ENCODE results near the gene SP5.

SP5 gene

DNA sequence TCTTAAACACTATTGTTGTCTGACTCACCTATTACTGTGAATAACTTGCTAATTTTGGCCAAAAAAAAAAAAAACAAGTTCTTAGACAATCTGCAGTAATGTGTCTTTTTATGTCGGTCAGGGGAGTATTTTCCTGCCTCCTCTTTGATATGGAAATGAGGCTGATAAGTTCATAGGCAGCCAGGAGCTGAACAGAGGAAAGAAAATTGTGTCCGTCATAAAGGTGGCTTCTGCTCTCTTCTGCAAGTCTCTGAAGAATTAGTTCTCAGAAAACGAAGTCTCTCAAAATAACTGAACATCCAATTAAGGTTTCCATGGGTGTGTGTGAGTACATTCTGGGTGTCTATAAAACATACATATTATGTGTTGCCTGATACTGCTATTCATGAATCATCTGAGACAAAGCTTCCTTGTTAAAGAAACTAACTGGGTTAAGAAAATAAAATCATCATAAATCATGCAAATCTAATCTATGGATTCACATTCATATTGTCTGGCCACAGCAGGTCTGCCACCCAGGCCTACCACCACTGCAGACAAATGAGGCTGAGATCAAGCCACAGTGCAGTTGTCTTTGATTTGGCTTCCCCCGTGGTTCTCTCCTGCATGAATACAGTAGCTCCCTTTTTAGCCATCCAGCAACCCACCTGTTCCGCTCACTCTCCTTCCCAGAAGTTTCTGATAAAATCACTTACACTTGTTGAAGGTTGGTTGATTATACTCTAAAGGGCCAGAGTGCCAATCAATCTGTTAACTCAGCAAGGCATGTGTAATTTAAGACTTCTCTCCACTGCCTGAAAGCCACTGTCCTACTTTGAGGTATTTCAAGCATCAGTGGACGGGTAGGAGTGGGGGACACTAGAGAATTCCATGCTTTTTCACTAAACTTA lies 19.4 kb upstream of the SP5 start:
- no peak for DNase-seq (ENCODE audit: low read depth)
- TF ChIP-seq, protein P1, sequence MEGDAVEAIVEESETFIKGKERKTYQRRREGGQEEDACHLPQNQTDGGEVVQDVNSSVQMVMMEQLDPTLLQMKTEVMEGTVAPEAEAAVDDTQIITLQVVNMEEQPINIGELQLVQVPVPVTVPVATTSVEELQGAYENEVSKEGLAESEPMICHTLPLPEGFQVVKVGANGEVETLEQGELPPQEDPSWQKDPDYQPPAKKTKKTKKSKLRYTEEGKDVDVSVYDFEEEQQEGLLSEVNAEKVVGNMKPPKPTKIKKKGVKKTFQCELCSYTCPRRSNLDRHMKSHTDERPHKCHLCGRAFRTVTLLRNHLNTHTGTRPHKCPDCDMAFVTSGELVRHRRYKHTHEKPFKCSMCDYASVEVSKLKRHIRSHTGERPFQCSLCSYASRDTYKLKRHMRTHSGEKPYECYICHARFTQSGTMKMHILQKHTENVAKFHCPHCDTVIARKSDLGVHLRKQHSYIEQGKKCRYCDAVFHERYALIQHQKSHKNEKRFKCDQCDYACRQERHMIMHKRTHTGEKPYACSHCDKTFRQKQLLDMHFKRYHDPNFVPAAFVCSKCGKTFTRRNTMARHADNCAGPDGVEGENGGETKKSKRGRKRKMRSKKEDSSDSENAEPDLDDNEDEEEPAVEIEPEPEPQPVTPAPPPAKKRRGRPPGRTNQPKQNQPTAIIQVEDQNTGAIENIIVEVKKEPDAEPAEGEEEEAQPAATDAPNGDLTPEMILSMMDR (IDR thresholded peaks at IDR 0.05; ENCODE audit: low read length, missing control alignments): no peak

DNA sequence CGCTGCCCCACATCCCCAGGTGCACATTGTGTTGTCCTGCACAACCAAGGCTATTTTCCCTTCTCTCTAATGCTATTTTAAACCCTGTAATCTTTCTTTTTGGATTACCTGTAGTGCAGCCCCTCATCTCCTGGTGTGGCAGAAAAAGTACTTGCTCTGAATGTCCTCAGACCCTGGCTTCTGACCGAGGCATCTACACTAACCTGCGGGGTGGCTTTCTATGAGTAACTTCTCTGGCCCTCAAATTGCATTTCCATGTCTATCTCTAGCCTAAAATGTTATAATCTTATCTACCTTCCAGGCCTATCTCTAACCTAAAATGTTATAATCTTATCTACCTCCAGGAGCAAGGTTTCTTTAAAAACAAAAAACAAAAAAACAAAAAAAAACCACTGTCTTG lies 18.2 kb upstream of the SP5 start:
- no peak for DNase-seq (ENCODE audit: low read depth)
- TF ChIP-seq, protein P1 (IDR thresholded peaks at IDR 0.05; ENCODE audit: low read length, missing control alignments): no peak
- no peak overlapping the region for H3K4me3 ChIP-seq (replicated peaks; ENCODE audit: low read depth, low read length)

More for the DNA sequence above, 19.4 kb upstream of the SP5 start:
- H3K4me3 ChIP-seq (replicated peaks; ENCODE audit: low read depth, low read length): no peak overlapping the region

DNA sequence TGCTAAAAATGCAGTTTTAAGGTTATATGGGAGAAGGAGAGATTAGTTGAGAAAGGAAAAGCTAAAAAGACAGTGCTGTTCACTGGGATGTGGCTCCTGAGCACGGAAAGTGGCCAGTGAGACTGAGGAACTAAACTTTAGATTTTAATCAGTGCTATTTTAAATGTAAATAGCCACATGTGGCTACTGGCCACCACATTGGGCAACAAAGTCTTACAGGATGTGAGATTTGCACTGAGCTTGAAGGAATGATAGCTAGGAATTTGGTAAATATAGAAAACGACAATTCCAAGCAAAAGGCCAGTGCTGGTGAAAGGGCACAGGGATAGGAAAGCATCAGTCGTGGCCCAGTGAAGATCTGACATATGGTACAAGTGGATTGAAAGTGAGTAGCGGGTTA lies 14.1 kb upstream of the SP5 start:
- no peak for DNase-seq (ENCODE audit: low read depth)
- no peak overlapping the region for H3K4me3 ChIP-seq (replicated peaks; ENCODE audit: low read depth, low read length)
- TF ChIP-seq, protein P1 (IDR thresholded peaks at IDR 0.05; ENCODE audit: low read length, missing control alignments): no peak

DNA sequence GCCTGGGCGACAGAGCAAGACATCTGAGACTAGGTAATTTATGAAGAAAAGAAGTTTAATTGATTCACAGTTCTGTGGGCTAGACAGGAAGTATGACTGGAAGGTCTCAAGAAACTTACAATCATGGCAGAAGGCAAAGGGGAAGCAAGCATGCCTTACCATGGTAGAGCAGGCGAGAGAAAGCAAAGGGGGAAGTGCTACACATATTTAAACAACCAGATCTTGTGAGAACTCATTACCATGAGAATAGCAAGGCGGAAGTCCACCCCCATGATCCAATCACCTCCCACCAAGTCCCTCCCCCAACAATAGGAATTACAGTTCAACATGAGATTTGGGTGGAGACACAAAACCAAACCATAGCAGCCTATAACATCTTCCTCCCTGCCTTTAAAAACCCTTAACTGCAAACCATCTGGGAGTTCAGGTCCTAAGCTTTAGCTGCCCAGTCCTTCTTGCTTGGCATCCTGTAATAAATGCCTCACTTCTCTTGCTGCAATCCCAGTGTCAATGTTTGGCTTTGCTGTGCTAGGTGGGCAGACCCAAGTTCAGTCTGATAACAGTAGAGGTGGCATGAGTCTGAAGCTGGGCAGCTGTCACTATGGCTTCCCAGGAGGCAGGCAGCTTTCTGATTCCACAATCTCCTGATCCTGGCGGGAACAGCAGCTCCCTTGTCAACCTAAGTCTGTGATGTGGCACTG lies 11.2 kb upstream of the SP5 start:
- no peak for DNase-seq (ENCODE audit: low read depth)
- TF ChIP-seq, protein P1 (IDR thresholded peaks at IDR 0.05; ENCODE audit: low read length, missing control alignments): no peak
- H3K4me3 ChIP-seq (replicated peaks; ENCODE audit: low read depth, low read length): no peak overlapping the region

DNA sequence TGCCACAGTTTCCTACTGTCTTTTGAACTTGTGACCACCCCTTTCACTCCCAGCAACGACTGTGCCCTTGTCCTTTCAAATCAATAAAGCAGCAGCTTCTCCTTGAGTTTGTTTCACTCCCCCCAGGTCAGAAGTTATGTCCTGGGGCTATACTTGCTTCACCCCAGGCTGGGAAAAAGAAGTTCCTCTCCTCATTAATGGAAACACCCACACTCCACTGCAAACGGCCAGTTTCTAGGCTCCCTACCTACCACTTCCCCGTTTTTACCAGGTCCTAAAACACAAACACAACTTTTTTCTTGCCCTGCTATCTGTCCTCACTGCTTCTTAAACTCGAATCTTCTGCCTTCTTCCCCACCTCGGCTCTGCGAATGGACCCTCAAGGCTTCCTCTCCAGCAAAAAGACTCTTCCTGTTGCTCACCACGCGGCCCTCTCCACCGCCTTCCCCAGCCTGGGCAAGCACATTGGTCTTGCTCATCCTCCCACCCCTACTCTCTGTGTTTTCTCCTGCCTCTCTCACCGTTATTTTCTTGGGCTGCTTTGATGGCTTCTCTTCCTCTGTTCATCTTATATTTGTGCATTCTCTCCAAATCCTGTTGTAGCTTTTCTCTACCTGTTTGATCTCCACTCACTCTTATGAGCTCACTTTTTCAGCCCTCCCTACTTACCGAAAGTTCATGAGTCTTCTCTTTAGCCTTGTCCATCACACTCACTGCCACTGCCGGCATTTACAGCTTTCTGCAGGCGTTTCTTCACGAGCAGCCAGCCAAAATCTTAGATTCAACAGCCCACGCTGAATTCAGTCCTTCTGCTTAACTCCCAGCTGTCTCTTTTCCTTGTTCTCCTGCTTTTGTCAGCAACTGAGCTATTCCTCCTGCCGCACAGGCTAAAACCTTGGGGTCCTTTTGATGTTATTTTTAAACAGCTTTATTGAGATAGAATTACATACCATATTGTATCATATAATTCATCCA lies 7.0 kb upstream of the SP5 start:
- TF ChIP-seq, protein P1 (IDR thresholded peaks at IDR 0.05; ENCODE audit: low read length, missing control alignments): no peak
- H3K4me3 ChIP-seq (replicated peaks; ENCODE audit: low read depth, low read length): no peak overlapping the region
- no peak for DNase-seq (ENCODE audit: low read depth)

DNA sequence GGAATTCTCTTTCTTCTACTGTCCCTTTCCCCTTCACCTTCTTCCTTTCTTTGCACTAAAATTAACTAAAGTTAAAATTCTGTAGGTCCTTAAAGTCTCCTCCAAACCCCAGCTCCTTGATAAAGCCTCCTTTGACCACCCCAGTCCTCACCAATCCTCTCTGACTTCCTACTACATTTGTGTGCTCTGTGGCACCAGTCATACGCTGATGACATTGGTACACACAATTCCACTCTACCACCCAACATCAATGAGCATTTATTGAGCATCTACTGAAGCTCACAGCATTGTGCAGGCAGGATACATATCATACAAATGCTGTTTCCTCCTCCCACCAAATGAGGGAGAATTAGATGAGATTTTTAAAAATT lies 4.5 kb upstream of the SP5 start:
- DNase-seq (ENCODE audit: low read depth): no peak
- TF ChIP-seq, protein P1 (IDR thresholded peaks at IDR 0.05; ENCODE audit: low read length, missing control alignments): no peak

More for the DNA sequence above, 4.5 kb upstream of the SP5 start:
- H3K4me3 ChIP-seq (replicated peaks; ENCODE audit: low read depth, low read length): no peak overlapping the region
